GM18511 (cell line): ENCODE measurements around the gene SRSF1.
"Not testable (repeated sequence)": the region's sequence is repeated elsewhere in the genome, so short reads cannot be mapped to it uniquely, and the experiment has no call there.

Source experiments
- ATAC-seq: cut with Tn5 transposase; IDR thresholded peaks from one replicate; pipeline ENCODE4 v1.9.1; 2021; ENCODE audit warnings: mild to moderate bottlenecking, moderate library complexity; ENCODE audit not compliant: unreplicated experiment

SRSF1 gene, protein sequence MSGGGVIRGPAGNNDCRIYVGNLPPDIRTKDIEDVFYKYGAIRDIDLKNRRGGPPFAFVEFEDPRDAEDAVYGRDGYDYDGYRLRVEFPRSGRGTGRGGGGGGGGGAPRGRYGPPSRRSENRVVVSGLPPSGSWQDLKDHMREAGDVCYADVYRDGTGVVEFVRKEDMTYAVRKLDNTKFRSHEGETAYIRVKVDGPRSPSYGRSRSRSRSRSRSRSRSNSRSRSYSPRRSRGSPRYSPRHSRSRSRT

DNA sequence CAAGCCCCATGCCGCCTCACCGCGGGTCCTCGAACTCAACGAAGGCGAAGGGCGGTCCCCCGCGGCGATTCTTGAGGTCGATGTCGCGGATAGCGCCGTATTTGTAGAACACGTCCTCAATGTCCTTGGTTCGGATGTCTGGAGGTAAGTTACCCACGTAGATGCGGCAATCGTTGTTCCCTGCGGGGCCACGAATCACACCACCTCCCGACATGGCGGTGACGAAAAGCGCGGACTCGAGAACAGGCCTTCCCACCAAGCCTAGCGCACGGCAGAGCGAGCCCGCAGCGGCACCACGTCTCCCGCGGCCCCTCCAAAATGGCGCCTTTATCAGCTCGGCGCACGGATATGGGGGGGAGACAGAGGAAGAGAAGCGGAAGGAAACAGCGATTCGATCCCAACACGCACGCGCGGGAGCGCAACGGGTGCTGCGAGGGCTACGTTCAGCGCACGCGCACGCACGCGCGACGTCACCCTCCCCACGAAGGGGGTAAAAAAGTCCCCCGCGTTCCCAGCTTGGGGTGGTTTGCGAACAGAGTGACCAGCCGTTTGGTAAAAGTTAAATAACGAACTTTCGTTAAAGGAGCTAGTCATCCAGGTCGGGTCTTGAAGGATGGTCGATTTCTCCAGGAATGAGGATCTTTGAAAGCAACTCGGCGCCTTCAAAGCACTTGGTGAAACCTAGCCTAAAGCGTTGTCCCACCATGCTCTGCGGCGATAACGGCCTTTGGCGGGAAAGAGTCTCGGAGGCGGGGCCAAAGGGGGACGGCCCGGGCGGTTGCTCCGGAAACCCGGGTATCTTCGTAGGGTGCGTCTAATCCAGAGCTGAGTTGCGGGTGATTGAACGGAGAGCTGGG is at the start of gene SRSF1:
Gene SRSF1, minus strand, starts transcription at position 323 of the 857 bp plus-strand sequence. Its CDS starts 109 bp downstream, at position 214.
- ATAC-seq = peak; percentile 94

DNA sequence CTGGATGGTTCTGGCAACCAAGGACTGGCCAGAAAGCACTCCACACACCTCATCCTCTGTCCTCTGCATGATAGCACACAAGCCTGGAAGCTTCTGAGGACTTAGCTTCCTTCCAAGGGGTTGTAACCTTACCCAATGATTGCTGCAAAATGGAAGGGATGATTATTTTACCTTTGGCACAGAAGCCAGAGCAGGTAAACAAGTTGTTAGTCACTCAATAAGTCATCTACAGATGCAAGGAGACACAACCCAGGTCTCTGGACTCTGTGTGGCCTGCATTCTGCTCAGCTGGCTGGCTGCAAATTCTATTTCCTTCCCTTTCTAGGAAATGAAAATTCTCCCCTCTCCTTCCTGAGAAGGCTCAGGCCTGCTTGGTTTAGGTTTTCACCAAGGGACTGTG is 49.4 kb upstream of the SRSF1 start:
- no peak for ATAC-seq

DNA sequence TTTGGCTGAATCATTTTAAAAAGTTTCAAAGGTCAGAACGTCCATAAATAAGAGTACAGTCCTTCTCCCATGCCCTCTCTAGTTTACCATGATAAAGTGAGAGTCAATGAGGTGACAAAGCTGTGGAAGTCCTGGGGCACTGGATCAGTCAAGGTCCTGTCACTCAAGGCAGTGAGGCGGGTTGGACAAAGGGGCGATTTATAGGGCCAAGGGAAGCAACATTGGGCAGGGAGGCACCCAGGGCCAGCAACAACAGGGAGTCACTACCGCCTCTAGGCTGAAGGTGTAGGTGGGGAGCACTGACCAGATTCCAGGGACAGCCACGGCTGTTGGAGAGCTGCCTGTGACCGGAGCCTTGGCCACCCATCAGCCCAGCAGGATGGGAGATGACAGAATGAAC is 47.6 kb upstream of the SRSF1 start:
- ATAC-seq = no peak

DNA sequence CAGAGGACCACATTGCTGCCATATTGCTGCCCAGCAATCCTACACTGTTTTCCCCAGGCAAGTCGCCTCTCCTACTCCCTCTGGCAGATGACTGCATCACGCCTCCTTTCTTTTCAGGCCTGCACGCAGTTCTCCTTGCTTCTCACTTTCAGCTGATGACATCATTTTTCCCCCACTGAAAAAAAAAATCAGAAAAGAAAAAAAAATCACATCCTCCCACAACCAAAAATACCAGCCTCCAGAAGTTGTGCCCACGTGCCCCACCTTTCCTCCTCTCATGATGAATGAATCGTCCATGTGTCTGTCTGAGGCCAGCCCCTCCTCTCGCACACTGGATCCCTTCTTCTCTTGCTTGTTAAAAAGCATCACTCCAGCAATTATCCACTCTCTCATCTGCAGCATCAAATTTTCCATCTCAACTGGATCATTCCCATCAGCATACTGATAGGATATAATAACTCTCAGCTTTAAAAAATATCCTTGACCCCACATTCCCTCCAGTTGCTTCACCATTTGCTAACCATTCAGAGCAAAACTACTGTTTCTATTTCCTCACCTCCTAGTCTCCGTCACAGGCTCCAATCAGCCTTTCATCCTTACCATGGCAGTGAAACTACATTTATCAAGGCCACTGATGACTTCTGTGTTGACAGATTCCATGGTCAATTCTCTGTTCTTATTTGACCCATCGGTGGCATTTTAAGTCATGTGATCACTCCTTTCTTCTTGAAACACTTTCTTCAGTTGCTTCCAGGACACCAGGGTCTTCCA is 46.1 kb upstream of the SRSF1 start:
- no peak for ATAC-seq

DNA sequence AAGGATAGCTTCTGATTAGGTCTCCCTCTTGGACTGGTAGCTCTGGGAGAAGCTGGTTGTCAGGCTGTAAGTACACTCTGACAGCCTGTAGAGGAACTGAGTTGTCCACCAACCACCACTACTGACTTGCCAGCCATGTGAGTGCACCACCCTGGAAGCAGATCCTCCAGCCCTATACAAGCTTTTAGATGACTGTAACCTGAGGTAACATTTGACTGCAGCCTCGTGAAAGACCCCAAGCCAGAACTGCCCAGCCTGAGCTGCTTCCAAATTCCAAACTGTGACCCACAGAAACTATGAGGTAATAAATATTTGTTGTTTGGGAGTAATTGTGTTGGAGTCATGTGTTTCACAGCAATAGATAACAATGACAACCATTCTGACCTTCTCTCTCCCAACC is 45.4 kb upstream of the SRSF1 start:
- no peak for ATAC-seq

DNA sequence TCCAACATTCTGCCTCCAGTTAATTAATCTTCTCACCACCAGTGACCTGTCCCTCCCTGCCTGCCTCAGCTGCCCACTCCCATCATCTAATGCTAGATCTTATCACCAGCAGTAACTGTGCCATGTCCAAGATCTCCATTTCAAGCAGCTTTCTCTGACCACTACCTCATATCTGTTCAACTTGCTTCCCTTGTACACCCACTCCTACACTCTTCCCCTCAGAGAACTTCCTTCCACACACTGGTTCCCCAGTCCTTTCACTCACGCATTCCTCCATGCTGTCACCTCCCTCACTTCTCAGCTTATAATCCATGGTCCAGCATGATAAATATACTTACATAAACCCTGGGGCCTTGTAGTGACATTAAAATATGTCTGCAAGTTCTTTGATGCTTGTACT is 44.4 kb upstream of the SRSF1 start:
- ATAC-seq = no peak

DNA sequence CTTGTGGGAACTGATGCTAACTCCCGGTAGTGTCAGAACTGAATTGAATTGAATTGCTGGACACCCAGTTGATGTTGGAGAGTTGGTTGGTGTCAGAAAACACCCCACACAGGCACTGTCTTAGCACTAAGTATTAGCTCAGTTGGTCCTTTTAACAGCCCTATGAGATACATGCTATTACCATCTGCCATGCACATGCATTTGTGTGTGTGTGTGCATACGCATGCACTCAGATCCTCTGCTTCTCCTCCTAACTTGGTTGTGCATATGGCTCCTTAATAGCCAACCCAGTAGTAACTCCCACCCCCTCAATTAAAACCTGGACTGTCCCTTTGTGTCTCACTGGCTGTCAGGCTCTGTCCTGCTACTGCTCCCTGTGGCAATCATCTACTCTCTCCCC is 43.9 kb upstream of the SRSF1 start:
- ATAC-seq = no peak

DNA sequence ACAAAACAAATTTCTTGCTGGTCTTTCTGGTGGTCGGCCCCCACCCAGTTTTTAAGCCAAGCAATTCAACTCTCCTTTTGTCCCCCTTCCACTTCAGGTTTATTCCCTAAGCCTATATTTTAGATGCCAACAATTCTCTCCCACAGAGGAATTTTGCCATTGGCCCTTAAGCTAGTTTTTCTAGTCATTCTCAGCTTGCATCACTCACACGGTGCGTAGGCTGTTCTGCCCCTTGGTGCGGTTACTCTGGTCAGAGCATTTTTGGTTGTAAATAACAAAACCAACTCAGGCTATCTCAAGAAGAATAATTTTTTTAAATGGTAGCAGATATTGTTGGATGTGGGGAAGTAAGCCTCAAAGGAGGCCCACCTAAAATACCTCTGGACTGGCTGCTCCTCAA is 42.5 kb upstream of the SRSF1 start:
- ATAC-seq = no peak

DNA sequence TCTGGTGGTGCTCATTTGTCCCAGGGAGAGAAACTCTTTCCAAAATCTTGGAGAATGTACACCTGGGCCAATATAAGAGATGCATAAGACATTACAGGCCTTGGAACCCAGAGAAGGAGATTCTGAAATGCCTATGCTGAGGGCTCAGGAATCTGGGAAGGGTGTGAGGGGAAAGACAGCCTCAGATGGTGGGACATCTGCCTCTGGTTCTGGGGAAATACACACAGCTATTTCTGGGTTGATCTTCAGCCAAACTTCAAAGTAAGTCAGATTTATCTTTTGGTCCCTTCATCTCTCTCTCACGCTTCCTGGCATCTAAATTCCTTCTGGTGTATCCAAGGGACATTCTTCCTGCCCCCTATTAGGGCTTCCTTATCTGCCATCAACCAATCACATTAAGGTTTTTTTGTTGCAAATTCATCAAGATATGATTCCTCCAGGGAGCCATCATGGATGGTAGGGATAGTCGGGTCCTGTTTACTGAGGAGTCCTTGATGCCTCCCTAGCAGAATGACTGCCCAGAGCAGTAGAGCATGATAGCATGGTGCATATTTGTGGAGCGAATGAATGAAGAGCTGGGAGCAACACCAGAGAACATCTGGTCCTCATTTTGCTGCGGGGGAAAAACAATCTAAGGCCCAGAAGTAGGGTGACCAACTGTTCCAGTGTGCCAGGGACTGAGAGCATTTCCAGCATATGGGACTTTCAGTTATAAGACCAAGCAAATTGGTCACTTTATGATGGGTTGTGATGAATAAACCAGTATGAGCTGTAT is 40.5 kb upstream of the SRSF1 start:
- ATAC-seq = no peak

DNA sequence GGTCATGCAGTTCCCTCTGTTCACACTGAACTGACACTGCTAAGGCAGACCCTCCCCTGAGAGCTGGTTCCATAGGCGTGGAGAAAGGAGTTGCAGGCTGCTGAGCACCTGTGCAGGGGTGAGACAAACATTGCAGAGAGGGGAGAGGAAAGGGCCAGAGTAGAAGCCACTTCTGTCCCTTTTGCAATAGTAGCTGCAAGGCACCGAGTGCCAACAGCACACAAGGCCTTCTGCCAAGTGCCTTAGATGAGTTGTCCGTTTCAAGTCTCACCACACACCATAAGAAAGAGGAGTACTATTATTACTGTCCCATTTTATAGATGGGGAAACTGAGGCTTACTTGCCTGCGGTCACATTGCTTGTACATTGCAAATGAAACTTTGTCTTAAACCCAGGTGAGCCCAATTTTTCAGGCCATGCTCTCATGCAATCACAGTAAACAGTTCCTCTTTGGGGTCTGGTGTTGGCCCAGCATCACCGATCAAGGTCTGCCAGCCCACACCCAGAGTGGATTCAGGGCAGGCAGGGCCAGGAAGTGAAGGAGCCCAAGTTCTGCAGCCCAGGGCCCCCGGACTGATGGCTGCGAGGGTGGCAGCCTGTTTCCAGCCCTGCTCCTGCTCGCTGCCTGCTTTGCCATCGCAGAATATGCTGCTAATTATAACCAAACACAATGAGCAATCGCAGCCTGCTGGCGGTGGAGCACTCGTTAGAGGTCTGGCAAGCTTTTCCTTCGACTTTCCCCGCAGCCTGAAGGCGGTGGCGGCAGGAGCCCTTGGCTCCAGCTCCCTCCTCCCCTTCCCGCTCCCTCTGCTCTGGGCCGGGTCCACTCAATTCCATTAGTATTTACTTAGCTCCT is 39.4 kb upstream of the SRSF1 start:
- ATAC-seq = no peak

DNA sequence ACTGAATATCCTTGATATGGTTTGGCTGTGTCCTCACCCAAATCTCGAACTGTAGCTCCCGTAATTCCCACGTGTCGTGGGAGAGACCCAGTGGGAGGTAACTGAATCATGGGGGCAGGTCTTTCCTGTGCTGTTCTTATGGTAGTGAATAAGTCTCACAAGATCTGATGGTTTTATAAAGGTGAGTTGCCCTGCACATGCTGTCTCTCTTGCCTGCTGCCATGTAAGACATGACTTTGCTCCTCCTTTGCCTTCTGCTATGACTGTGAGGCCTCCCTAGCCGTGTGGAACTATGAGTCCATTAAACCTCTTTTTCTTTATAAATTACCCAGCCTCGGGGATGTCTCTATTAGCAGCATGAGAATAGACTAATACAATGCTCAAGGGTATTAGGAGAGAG is 37.2 kb upstream of the SRSF1 start:
- ATAC-seq = not testable (repeated sequence)

DNA sequence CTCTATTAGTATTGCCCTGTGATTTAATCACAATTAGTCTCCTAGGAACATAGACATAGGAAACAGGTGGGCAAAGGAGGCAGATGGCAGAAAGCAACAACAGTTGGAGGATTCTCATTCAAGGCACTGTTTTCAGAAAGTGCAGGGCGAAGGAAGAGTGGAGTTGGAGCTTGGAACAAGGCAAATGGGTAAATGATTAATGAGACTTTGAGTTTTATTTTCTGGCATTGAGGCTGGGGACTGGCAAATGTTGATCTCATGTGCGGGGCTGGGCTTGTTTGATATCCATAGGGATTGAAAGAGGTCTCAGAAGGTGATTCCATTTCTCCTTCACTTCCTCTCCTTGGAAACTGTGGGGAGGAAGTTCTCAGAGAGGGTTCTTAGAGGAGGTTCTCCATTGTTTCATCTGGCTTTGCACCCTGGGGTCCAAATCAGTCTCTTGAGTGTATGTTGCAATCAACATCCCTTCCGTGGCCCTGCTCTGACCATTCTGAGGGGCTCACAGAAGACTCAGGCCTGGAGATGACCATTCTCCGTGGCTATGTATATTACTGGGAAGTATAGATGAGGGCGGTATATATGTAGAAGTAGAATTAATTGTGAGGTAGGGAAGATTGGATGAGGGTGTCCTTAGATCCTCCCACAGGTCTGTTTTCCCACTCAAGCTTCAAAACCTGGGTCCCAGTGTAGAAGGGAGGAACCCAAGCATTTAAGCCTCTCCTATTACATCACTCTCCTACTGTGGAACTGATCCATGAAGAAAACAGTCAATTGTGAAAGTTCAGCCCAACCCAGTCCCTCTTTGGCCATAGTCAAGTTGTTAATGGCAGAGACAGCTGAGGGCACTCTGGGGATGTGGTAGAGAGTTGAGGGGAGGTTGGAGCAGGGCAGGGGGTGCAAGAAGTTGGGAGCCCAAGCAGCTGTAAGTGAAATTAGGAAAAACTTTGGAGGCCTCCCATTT is 36.5 kb upstream of the SRSF1 start:
- ATAC-seq = no peak

DNA sequence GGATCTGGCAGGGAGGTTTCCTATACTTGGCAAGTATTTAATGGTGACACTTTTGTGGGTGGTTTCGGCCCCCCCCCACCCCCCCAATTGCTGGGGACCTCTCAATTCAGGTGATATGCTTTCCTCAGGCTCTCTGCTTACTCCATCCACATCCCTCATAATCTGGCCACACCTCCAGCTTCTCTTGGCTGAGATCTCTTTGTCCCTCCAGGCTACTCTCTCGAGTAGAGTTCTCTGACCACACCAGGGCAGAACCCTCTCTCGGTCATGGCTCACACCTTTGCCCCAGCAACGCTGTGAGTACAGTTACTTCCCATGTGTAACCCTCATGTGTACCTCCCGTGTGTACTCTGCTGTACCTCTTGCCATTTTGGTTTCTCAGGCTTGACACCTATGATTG is 34.1 kb upstream of the SRSF1 start:
- no peak for ATAC-seq

DNA sequence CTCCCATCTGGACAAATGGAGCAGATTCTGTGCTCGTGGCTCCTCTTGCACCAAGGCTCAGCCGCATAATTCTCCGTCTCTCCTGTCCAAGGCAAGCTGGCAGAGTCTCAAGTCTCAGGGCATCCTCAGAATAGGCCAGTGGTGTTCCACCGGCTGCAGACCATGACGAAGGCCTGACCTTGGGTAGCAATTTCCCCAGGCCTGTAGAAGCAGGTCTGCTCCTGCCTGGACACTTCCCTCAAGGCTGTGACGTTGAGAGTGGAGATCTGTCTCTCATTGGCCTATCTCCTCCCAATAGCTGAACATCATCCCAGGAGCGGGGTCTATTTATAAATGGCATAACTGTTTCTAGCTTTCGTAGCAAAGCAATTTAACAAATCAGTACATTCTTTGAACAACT is 33.3 kb upstream of the SRSF1 start:
- ATAC-seq = no peak

DNA sequence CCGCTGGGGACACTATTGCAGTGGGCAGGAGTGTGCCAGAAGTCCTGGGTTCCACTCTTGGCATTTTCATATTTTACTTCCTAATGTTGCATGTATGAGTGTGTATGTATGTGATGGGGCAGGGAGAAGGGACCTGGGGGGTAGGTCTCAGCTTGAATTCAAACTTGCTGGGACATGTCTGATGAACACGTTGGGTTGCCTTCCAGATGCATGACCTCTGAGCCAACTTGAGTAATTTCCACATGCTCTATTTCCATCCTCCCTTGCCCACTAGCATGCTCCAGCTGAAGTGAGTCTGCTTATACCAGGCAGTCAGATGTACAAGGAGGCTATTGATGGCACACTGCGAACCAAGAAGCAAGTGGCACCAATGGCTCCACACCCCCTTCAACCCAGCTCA is 32.9 kb upstream of the SRSF1 start:
- no peak for ATAC-seq

DNA sequence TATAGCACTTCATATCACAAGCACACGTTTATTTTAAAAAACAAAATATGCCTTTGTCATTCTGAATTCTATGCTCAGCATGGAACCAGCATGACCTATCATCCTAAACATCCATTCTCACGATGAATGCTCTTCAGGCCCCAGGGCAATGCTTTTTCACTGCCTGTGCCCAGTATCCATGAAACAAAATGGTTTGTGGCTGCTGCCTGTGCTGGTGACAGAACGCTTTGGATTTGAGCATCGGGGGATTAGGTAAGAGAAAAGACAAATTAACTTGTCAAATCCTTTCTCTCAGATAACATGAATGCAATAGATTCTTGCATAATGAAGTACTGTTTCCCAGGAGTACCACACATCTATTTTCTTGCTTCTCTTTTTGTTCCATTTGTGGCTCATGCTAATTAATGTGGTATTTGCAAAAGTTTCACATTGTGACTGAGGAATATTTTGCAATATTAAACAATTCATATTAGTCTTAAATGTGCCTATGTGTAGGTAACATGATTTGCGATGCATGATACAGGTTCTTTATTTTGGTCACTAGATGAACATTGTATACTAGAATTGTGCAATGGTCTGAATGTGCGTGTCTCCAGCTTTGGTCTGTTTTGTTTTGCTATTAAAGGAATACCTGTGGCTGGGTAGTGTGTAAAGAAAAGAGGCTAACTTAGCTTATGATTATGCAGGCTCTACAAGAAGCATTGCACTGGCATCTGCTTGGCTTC is 25.8 kb upstream of the SRSF1 start:
- no peak for ATAC-seq

DNA sequence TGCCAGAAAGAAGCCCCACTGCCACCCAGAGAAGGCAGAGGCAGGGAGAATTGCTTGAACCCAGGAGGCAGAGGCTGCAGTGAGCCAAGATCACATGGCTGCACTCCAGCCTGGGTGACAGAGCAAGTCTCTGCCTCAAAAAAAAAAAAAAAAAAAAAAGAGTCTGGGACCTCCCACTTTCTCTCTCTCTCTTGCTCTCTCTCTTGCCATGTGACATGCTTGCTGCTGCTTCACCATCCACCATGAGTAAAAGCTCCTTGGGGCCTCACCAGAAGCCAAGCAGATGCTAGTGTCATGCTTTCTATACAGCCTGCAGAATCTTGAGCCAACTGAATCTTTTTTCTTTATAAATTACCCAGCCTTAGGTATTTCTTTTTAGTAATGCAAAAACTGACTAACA is 21.5 kb upstream of the SRSF1 start:
- no peak for ATAC-seq

DNA sequence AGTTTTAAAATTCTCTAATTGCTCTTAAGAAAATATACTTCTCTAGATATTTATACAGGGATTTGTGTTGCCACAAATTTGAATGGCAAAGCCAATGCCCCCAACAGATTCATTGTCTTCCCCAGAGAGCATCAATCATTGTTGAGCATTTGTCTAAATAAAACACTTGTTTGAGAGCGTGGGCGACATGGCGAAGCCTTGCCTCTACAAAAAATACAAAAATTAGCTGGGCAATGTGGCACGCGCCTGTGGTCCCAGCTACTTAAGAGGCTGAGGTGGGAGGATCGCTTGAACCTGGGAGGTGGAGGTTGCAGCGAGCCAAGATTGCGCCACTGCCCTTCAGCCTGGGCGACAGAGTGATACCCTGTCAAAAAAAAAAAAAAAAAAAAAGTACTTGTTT is 13.4 kb upstream of the SRSF1 start:
- no peak for ATAC-seq
